Uterus (tissue), 4 donors: ENCODE data around the gene ABHD16B. TPM values are rescaled to one million over a fixed set of nuclear protein-coding genes. Genes with fewer than 3 reads are reported as not detected.

Experiments
- DNase-seq, 2 donors: peaks; one replicate each; pipeline ENCODE4 v3.0.0-alpha.2; 2019 to 2020
- H3K27ac ChIP-seq, 2 donors: fragments of 200-600 bp; sonication (generic); 1 replicate in 1 of 2; 2 replicates in 1 of 2; pipeline ENCODE4 v1.5.1; 2016 to 2018
- H3K27me3 ChIP-seq, 2 donors: fragments of 200-600 bp; sonication (generic); one replicate each; pipeline ENCODE4 v1.5.1; 2018 to 2019; ENCODE audit warnings: control low read depth in 1 of 2
- H3K36me3 ChIP-seq, 2 donors: fragments of 200-600 bp; sonication (generic); one replicate each; pipeline ENCODE4 v1.5.1; 2019; ENCODE audit warnings: control low read depth in 1 of 2
- H3K4me1 ChIP-seq, 2 donors: fragments of 200-600 bp; sonication (generic); one replicate each; pipeline ENCODE4 v1.5.1; 2018 to 2019; ENCODE audit warnings: control low read depth in 1 of 2
- H3K4me3 ChIP-seq, 2 donors: fragments of 200-600 bp; sonication (generic); 1 replicate in 1 of 2; 2 replicates in 1 of 2; pipeline ENCODE4 v1.5.1; 2018 to 2019; ENCODE audit warnings: mild to moderate bottlenecking in 1 of 2
- H3K9me3 ChIP-seq, 2 donors: fragments of 200-600 bp; sonication (generic); one replicate each; pipeline ENCODE4 v1.5.1; 2019; ENCODE audit warnings: control low read depth in 1 of 2
- CTCF ChIP-seq, 4 experiments: fragments of 200-600 bp in 2 of 4; fragments of 450-650 bp in 2 of 4; sonication (generic) in 2 of 4; IDR thresholded peaks; one replicate each; pipeline ENCODE4 v1.5.1; 2016 to 2019; ENCODE audit warnings: antibody characterized with exemption in 4 of 4, mild to moderate bottlenecking in 2 of 4, moderate library complexity in 1 of 4
- POLR2A ChIP-seq, 2 donors: fragments of 450-650 bp; IDR thresholded peaks; one replicate each; pipeline ENCODE4 v1.6.1; 2016; ENCODE audit warnings: antibody characterized with exemption in 2 of 2, mild to moderate bottlenecking in 1 of 2, moderate library complexity in 1 of 2
- intact Hi-C: fragments of 100-400 bp; cut with DNase I; formaldehyde crosslinking; loops from one replicate; pipeline ENCODE4 v1.15.1; 2023; ENCODE audit warnings: low total_unique reads
- total RNA-seq, 4 donors: library from RNA; depleted of rRNA in 3 of 4; stranded (reverse); fragments of >200 nt in 3 of 4; gene quantifications; one replicate each; pipeline versions ENCODE4 v1.1.0 to v1.2.4, GENCODE V29; 2014 to 2023
- donor health status: DM: yes; HTN: yes; CAD: no.

ABHD16B gene
- total RNA-seq, 4 donors from 2014 or later: not detected

- no peaks in the 10 kb centered on the region for H3K27me3 ChIP-seq
- intact Hi-C loops: no loop called here
- H3K27ac ChIP-seq: no peak overlapping the region
- DNase-seq: no peak
- TF ChIP-seq CTCF (IDR thresholded peaks at IDR 0.05) (no peak), POLR2A (IDR thresholded peaks at IDR 0.05) (no peak)
- H3K9me3 ChIP-seq: no peaks in the 10 kb centered on the region
- H3K36me3 ChIP-seq: no peaks in the 10 kb centered on the region
- H3K4me1 ChIP-seq: peaks cover 0 to 5% of the 10 kb centered on the region in 2 donors
- no peak overlapping the region for H3K4me3 ChIP-seq
Observed at GRCh38 chr20:63889241-63890200, 28.2 kb downstream of the ABHD16B start.

- Histone ChIP-seq H3K27me3 (no peaks in the 10 kb centered on the region), H3K36me3 (no peaks in the 10 kb centered on the region), H3K9me3 (no peaks in the 10 kb centered on the region), H3K4me3 (no peak overlapping the region), H3K27ac (no peak overlapping the region), H3K4me1 (peaks cover 0 to 5% of the 10 kb centered on the region in 2 donors)
- intact Hi-C loops: no loop called here
- no peak for TF ChIP-seq CTCF (IDR thresholded peaks at IDR 0.05)
- TF ChIP-seq POLR2A (IDR thresholded peaks at IDR 0.05): no peak
- no peak for DNase-seq
Observed at GRCh38 chr20:63890201-63890576, 28.9 kb downstream of the ABHD16B start.

- peaks cover 0 to 5% of the 10 kb centered on the region in 2 donors for H3K4me1 ChIP-seq
- TF ChIP-seq CTCF (IDR thresholded peaks at IDR 0.05) (no peak), POLR2A (IDR thresholded peaks at IDR 0.05) (no peak)
- H3K27ac ChIP-seq: no peak overlapping the region
- H3K4me3 ChIP-seq: no peak overlapping the region
- no peak for DNase-seq
- H3K27me3 ChIP-seq: no peaks in the 10 kb centered on the region
- no peaks in the 10 kb centered on the region for H3K9me3 ChIP-seq
- intact Hi-C loops: no loop called here
- H3K36me3 ChIP-seq: no peaks in the 10 kb centered on the region
Observed at GRCh38 chr20:63890616-63891015, 29.3 kb downstream of the ABHD16B start.

- Histone ChIP-seq H3K4me1 (peaks cover 0 to 7% of the 10 kb centered on the region in 2 donors), H3K27me3 (no peaks in the 10 kb centered on the region), H3K9me3 (no peaks in the 10 kb centered on the region), H3K27ac (no peak overlapping the region), H3K36me3 (no peaks in the 10 kb centered on the region), H3K4me3 (no peak overlapping the region)
- intact Hi-C loops: no loop called here
- TF ChIP-seq POLR2A (IDR thresholded peaks at IDR 0.05): no peak
- no peak for TF ChIP-seq CTCF (IDR thresholded peaks at IDR 0.05)
- DNase-seq: no peak
Observed at GRCh38 chr20:63891061-63892002, 30.0 kb downstream of the ABHD16B start.
